HG03565 (cell line): ENCODE measurements around the gene ZNF492.
"Not testable (repeated sequence)": the region's sequence is repeated elsewhere in the genome, so short reads cannot be mapped to it uniquely, and the experiment has no call there.

Source experiments
- ATAC-seq: cut with Tn5 transposase; IDR thresholded peaks from one replicate; pipeline ENCODE4 v1.9.1; 2021; ENCODE audit warnings: mild to moderate bottlenecking, moderate library complexity; ENCODE audit not compliant: unreplicated experiment

Gene ZNF492

DNA sequence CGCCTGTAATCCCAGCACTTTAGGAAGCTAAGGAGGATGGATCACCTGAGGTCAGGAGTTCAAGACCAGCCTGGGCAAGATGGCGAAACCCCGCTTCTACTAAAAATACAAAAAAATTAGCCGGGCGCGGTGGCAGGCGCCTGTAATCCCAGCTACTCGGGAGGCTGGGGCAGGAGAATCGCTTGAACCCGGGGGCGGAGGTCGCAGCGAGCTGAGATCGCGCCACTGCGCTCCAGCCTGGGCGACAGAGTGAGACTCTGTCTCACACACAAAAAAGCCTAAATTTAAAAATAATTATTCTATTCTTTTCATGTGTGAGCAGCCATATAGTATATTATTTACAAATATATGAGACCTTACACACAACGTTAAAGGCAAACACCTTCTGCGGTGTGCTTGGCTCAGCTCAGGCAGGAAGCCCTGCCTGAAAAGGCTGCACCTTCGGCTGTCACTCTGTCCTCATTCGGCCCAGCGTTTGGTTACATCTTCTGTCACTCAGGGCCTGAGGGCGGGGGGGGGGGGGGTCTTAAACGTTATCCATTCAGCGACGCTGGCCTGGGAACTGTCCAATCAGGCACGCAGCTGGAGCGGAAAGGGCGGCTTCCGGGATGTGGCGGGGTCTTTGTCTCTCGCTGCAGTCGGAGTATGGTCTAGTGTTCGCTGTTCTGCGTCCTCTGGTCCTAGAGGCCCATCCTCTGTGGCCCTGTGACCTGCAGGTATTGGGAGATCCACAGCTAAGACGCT lies at the start of gene ZNF492:
ZNF492 (plus strand) TSS at position 619 of the 744 bp plus-strand sequence. CDS start 19,076 bp downstream, outside the sequence.
- ATAC-seq, result not testable (repeated sequence)

DNA sequence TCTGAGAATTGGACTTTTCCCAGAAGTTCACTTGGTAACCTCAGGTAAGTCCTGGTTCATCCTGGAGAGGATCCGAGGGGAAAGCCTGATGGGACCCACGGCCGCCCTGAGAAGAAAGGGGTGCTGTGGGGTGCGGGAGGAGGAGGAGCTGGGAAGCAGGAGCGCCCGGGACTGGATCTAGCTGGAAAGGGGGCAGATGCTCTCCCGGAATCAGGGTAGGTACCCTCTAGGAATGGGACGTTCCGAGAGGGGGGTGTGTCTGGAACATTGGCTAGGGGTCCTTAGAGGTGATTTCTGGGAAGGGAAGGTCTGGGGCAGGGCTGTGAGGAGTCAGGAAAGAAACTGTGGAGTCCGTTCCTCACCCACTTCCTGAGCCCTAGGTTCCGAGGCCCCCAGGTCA lies 38.7 kb upstream of the ZNF492 start:
- no peak for ATAC-seq

DNA sequence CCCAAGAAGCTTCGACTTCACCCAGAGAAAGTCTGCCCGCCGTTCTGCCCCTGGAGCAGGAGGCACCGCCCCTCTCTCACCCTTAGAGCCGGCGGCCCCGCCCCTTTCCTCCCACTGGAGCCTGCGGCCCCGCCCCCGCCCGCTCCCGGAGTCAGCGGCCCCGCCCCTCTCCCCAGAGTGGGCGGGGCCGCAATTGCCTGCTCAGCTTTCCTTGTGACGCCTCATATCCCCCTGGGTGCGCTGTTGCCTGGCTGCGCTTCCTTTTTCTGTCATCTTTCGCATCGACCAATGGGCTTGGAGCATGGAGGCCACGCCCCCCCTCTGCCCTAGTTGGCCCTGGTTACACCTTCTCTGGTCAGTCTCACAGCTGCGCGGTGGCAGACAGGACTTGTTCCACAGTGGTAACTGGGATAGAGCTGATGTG lies 38.2 kb upstream of the ZNF492 start:
- no peak for ATAC-seq

DNA sequence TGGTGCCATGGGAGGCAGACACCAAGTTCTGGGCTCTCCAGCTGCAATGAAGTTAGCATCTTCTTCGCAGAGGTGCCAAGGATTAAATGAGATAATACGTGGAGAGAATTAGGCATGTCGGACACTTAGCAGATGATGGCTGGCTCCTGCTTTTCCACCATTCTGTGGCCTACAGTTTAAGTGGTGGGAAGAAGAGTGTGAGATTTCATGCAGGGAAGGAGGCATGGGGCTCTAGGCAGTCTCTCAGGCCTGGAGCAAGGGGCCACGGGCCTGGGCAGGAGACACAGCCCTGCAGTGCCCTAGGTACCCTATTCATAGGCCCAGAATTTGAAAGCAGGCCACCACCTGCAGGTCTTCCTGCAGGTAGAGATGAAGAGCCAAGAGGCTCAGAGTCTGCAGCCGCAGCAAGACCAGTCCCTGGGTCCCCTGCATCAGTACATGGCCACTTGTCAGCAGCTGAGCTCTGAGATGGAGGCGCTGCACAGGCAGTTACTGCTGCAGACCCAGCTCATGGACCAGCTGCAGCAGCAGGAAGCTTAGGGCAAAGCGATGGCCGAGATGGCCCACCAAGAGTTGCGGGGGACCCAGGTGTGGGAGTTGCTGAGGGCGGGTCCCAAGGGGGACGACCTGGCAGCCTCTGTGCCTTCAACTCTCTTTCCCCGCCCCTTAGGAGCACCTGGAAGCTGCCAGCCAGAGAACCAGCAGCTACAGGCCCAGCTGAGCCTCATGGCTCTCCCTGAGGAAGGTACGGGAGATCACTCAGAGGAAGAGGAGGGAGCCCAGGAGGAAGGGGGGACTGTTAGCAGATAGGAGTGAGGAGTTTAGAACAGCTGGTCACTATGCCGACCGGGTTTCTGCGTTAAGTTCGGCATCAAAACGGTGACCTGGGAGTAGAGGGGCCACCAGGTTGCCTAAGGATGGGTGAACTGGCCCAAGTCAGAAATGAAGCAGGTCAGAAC lies 33.2 kb upstream of the ZNF492 start:
- no peak for ATAC-seq

DNA sequence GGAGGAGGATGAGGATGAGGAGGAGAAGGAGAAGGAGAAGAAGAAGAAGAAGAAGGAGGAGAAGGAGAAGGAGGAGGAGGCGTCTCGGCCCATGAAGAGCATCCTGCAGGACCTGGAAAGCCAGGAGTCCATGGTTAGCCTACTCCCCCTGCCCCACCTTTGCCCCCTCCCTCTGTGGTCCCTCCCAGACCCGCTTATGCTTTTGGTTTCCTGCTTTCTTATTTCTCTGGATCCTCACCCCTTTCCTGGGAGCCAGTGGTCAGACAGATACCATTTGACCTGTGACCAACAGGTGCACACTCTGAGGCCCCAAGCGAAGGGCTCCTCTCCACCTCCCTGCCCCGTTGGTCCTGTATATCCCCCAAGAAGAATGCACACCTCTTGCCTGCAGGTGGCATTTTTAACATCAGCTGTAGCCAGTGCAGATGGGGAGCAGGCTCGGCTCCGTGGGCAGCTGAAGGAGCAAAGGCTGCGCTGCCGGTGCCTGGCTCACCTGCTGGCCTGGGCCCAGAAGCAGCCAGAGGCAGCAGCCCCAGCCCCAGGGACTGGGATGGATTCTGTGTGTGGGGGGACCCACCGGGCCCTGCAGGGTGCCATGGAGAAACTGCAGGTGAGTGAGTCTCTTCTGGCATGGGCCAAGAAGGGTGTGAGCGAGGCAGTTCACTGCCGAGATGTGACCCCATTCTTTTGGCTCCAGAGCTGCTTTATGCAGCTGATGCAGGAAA lies 32.1 kb upstream of the ZNF492 start:
- ATAC-seq, result no peak

DNA sequence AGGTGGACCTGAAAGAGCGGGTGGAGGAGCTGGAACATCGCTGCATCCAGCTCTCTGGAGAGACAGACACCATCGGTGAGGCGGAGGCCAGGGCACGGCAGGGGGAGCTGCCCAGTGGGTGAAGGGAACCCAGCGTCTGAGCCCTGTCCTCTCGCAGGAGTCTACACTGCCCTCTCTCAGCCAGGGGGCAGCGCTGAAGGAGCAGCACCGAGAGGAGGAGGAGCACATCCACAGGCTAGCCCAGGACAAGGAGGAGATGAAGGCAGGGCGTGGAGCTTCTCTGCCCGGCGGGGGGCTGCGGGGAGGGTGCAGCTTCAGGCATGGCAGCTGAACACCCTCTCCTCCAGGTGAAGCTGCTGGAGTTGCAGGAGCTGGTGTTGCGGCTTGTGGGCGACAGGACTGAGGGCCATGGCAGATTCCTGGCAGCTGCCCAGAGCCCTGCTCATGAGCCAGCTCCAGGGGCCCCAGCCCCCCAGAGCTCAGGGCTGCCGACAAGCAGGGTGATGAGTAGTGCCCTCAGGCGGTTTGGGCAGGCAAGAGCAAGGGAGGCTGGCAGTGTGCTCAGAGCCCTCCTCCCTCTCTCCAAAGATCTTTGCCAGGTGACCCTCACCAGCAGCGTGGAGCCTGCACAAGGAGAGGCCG lies 31.4 kb upstream of the ZNF492 start:
- ATAC-seq, result no peak

DNA sequence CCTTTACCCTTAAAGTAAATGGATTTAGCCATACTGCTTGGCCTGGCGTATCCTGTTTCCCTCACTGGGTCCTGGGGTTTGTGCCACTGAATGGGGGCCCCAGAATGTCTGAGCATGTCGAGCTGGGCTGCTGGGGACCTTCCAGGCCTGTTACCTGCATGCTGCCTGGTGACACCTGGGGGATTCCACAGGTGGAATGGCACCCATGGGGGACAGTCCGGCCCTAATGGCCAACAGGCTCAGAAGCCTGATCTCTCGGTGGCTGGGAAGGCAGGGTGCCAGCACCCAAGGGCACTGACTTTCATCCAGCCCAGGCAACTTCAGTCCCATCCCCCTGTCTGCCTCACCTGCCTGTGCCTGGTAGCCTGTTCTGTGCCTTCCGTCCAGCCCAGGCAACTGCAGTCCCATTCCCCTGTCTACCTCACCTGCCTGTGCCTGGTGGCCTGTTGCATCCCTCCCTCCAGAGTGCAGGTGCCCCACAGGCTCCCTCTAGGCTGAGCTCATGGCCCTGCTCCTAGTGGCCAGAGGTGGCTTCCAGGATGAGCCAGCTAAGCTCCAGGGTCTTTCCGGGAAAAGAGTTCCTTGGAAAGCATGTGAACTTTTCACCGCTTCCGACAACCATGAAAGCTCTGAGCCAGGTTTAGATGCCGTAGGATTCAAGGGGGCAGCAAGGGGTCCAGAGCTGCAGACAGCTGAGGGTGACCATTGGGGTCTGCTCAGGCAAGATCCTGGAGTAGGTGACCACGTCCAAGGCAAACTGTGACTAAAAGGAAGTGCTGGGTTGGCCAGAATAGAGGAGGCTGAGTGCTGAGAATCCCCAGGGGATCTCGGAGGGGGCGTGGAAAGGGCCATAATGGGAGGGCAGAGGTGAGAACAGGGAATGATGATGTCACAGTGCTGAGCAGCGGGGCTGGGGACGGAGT lies 30.3 kb upstream of the ZNF492 start:
- ATAC-seq, result no peak

DNA sequence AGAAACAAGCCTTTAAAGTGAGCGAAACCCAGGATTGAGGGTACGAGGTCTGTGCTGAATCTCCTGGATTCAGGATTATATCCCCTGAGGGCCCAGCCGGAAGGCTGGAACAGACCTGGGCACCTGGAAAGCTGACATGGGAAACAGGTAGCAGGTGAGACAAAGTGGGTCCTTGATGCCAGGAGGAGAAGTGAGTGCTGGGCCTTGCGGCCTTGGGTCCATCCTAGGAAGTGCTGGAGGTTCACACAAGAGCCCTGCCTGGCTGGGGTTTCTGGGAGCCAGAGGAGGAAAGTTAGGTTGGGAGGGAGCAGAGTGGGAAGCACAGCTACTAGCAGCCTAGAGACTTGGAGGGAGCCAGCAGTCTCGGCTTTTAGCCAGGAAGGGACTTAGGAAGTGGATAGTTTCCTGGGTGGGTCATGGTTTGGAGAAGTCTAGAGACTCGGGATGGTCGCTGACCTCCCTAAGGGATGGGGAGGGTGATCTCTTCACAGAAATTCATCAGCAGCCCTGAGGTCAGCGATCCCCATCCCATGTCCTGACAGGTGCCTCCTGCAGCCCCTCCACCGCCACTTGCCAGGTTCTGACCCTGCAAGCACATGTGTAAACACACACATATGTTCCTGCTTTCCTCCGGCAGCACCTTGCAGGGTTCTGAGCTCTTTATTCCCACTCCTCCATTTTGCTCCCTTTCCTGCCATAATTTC lies 29.4 kb upstream of the ZNF492 start:
- ATAC-seq, result no peak

DNA sequence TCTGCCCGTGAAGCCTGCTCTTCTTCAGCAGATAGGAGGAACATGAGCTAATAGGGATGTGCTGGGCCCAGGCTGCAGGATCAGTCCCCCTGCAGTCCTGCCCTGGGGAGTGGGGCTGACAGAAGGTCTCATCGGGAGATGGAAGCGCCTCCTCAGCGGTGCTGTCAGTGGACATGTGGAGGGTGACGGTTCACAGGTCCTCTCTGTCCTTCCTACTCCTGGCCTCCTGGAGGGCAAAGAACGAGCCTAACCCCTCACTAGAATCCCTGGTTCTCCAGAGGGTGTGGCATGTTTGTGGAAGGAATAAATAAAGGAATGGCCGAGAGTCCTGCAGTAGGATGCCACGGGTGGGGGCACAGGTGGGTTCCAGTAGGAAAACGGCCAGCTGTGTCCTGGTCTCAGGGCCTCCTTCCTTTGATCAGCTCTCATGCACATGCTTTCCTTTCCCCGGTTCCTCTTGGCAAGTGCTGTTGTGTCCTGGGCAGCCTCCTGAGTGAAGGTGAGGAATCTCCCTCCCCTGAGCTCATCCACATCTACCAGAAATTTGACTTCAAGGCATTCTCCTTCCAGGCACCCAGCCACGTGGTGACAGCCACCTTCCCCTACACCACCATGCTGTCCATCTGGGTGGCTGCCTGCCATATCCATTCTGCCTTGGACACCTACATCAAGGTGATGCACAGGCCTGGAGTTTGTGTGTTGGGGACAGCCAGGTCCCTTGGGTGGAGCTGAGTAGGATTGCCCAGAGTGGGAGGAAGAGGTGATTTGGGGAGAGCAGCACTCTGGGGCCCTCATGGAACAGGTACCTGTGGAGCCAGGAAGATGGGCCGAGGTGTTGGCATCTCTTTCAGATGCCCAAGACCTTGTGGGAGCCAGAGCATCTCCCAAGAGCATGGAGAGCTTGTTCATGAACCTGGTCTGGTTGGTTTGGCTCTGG lies 28.6 kb upstream of the ZNF492 start:
- ATAC-seq, result no peak

DNA sequence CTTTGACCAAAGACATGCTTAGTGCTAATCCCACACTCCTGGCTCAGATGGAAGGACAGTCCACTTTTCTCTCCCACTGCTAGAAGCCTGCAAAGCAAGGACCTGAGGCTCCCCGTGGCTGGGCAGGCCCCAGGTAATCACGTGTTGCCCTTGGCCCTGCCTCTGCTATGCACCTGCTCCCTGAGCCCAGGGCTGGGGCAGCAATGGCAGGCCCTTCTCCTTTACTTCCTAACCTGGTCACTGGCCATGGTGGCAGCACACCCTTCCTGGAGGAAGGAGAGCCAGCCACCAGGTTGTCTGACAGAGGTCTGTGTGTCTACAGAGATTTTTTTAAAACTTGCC lies 27.9 kb upstream of the ZNF492 start:
- ATAC-seq, result no peak

DNA sequence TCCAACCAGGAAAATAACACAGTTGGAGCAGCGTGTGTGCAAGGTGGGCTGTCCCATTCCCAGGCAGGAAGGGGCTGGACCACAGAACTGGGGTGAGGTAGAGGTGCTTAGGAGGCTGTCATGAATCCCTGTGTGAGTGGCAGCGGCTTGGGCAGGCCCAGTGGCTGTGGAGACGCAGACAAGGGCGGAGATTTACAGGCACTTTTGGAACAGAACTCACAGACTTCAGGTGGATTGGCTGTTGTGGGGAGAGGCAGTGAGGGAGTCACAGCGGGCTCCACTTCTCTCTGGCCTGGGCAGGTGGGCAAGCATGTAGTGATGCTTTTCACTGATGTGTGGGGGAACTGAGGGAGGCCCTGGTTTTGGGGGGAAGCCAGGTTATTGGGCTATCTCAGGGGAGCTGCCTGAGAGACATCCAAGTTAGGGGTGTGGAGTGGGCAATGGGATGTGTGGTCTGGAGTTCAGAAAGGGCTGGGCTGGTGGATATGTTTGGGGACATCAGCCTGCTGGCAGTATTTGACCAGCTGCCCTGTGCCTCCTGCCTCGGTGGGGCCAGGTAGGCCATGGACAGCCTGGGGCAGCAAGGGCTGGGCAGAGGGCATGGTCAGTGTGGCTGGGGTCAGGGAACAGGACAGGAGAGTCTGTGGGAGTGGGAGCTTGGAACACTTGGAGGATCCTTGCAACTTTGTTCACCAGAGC lies 27.0 kb upstream of the ZNF492 start:
- ATAC-seq, result no peak

DNA sequence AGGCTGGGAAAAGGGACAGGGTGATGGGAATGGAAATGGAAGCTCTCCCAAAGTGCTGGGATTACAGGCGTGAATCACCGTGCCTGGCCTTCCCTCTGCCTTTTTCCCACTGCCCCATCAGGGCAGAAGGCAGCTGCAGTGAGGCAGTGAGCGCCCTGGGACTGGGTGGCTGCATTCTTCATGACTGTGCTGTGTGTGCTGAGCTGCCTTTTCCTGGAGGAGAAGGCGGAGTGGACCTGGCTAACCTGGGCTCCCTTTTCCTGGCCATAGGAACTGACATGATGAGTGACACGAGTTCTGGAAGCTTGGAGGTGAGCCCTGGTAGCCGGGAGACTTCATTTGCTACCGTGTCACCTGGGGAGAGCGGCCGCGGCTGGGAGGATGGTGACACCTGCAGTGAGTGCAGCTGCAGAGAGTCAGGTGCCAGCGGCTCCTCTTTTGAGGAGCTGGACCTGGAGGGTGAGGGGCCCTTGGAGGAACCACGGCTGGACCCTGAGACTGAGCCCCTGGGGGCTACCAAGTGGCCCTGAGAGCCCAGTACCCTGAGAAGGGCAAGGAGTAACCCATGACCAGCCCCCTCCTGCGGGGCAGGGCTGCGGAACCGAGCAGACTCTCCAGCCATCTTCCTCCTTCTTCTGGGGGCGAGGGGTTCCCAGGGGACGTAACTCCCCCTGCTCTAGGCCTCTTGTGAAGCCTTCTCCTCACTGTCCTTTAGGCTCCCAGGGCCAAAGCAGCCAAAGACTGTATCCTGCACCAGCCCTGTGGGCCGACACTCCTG lies 26.3 kb upstream of the ZNF492 start:
- no peak for ATAC-seq

DNA sequence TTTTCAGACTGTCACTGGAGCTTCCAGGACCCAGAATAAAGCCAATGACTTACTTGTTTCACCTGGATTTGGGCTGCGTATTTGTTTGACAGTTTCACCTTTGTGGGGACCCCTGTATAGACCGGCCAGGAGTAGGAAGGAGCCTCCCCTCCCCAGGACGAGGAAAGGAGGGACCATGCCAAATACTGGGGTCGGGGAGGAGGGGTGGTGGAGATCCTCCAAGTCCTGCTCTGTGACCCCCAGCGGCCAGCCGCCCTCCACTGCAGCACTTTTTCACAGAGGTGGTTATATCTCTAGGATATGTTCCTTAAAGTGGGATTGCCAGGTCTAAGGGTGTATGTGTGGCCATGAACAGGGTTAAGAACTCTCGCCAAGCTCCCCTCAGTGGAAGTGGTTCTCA lies 25.7 kb upstream of the ZNF492 start:
- no peak for ATAC-seq

DNA sequence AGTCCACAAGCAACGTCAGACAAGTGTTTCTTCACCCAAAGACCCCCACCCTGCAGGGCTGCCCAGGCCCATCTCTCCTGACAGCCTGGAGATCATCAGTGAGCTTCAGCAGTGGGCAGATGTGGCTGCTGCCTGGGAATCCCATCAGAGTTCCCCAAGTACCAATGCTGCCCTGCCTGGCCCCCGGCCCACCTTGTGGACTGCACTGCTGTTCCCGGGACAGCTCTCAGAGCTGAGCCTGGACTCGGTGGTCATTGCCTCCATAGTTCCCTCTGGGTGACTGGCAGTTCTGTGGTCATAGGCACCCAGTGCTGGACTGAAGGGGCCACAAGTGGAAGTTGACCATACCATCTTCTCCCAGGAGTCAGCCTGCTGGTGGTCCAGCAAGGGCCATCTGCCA lies 24.5 kb upstream of the ZNF492 start:
- ATAC-seq, result no peak

DNA sequence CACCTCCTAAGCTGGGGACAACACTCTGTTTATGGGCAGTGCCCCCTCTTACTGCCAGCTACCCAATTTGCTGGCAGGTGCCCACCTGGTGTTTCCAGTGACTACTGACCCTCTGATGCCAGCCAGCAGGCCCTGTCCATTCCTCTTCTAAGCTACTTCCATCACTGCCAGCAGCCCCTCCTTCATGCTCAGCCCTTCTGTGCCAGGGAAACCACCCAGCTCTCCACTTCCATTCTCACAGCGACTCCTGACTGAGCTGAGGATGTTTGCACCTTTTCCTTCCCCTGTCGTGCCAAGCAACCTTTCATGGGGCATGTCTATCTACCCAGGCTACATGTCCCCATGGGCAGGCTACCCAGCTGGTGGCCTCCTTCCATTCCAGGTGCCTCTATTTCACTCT lies 24.0 kb upstream of the ZNF492 start:
- no peak for ATAC-seq

DNA sequence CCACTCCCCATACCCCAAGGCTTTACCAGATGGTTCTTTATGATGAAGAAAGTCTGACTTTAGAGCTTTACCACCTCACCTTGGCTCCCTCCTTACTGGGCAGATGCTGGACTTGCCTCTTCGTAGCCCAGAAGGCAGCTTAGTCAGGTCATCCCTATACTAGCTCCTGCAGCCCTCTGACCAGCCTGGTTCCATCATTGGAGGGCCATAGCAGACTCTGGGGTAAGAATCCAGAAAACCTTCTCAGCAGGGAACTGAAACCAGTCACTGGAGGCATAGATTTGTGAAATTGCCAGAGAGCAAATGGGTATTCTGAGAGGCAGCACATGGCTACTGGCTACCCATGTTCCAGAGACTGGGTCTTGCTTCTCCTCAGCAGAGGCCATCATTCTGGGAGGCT lies 21.8 kb upstream of the ZNF492 start:
- ATAC-seq, result no peak

DNA sequence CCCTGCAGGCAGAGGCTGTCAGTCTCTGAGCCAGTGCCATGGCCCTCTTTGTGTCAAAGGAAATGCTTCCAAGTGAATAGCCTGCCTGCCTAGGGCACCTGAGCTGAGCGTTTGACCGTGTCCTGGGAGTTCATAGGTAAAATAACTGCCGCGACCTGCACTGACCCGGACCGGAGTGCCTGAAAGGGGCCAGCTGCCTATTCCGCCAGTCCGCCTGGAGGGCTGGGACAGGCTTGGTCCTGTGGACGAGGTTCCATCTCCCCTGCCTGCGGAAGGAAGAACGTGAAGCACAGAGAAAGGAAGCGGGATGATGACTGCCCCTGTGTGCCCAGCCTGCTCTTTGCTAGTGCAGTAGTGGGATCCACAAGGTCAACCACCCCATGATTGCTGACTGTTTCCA lies 17.5 kb upstream of the ZNF492 start:
- ATAC-seq, result no peak
